ENCODE results near the gene ABCA4. TPM values are rescaled to one million over a fixed set of nuclear protein-coding genes. Genes with fewer than 3 reads are reported as not detected.

ABCA4 gene
- total RNA-seq, 4 donors from 2014 or later = 0.18 to 0.57 TPM; not detected in 2

DNA sequence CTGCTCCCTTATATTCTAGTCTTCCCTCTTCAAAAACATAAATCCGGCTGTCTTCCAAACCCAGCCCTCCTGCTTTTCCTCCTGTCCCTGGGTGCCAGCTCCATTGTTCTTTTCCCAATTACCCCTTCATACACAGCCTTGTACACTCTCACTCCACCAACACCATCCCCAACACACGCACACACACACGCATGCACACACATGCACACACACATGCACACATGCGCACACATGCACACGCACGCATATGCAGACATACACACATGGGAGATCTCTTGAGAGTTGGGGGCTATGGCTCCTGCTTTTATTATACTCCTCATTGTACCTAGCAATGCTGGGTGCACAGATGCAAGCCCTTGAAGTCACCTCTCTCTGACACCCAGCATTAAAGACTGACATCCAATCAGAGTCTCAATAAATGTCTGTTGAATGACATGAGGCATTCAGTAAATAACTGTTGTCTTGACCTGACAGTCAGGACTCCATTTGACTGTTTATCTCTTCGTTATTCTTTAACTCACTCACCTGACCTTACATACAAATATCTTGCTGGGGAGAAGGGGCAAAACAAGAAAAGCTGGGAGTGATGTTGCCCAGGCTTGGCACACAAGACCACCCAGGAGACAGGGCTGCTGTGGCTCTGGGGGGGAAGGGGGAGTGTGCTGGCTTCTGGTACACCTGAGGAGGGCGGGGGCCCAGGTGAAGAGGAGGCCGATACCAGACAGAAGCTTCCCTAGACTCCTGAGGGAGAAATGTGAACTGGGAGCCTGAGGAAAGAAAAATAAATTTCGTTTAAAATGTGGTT, 16.0 kb downstream of the ABCA4 start:
- intact Hi-C loops (cut with DNase I) = no loop called here
- peaks cover 0 to 21% (median 0%) of the 10 kb centered on the region in 4 donors for H3K27me3 ChIP-seq
- no peak for TF ChIP-seq POLR2A (IDR thresholded peaks at IDR 0.05)
- TF ChIP-seq, protein P1, sequence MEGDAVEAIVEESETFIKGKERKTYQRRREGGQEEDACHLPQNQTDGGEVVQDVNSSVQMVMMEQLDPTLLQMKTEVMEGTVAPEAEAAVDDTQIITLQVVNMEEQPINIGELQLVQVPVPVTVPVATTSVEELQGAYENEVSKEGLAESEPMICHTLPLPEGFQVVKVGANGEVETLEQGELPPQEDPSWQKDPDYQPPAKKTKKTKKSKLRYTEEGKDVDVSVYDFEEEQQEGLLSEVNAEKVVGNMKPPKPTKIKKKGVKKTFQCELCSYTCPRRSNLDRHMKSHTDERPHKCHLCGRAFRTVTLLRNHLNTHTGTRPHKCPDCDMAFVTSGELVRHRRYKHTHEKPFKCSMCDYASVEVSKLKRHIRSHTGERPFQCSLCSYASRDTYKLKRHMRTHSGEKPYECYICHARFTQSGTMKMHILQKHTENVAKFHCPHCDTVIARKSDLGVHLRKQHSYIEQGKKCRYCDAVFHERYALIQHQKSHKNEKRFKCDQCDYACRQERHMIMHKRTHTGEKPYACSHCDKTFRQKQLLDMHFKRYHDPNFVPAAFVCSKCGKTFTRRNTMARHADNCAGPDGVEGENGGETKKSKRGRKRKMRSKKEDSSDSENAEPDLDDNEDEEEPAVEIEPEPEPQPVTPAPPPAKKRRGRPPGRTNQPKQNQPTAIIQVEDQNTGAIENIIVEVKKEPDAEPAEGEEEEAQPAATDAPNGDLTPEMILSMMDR (IDR thresholded peaks at IDR 0.05) = no peak
- no peaks in the 10 kb centered on the region for H3K9me3 ChIP-seq
- H3K27ac ChIP-seq = no peak overlapping the region
- peaks cover 0 to 17% (median 0%) of the 10 kb centered on the region in 3 donors for H3K4me1 ChIP-seq
- H3K4me3 ChIP-seq = no peak overlapping the region
- DNase-seq = no peak
- 78% methylated on average over 10 of the region's 10 CpGs for WGBS, 2 donors
- no peaks in the 10 kb centered on the region for H3K36me3 ChIP-seq

DNA sequence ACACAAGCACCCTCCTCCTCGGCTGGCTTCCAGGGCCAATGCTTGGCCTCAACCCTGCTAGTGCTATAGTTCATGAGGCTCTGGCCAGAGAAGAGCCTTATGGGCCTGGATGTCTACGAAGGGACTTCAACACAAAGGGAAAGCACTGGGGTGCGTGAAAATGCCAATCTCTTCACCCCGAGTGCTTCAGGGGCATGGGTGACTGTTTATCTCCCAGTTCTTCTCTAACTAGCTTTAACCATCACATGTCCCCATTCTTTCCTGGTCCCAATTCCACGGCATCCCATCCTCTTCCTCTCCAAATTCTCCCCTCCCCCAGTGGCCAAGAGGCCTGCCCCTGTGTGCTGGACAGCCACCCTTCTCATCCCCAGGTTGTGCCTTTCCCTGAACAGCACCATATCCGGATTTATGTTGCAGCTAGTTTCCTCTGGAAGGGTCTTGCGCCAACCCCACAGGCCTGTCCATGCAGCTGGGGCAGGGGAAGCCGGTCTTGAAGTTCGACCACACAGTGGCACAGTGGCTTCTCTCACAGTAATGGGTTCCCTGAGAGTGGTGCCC, 16.7 kb downstream of the ABCA4 start:
- Histone ChIP-seq H3K4me3 (no peak overlapping the region), H3K36me3 (no peaks in the 10 kb centered on the region), H3K27me3 (peaks cover 0 to 21% (median 0%) of the 10 kb centered on the region in 4 donors), H3K9me3 (no peaks in the 10 kb centered on the region), H3K4me1 (peaks cover 0 to 17% (median 0%) of the 10 kb centered on the region in 3 donors), H3K27ac (no peak overlapping the region)
- DNase-seq = no peak
- TF ChIP-seq, protein P1 (IDR thresholded peaks at IDR 0.05) = no peak
- TF ChIP-seq POLR2A (IDR thresholded peaks at IDR 0.05) = no peak
- WGBS, 2 donors = 85 to 87% methylated on average over 5 to 9 of the region's 9 CpGs
- intact Hi-C loops (cut with DNase I) = no loop called here

DNA sequence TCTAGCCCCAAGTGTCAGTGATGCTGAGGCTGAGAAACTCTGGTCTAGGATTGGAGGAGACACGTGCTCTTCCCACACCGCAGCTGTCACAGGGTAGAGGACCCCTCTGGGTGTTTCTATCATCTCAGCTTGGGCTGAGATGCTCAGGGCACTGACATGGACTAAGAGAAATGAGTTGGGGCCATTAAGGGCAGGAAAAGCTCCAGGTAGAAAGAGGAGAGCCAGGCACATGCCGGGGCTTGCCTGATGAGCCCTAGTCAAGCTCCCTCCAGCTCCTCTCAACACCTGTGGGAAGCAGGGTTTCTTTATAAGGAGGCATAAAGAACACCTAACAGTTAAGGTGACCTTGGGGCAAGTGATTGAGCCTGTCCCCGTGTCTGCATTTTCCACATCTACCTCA, 17.3 kb downstream of the ABCA4 start:
- WGBS, 2 donors = 59 to 75% methylated on average over 4 of the region's 4 CpGs
- DNase-seq = no peak
- Histone ChIP-seq H3K36me3 (no peaks in the 10 kb centered on the region), H3K27ac (no peak overlapping the region), H3K9me3 (no peaks in the 10 kb centered on the region), H3K4me1 (peaks cover 0 to 17% (median 0%) of the 10 kb centered on the region in 3 donors), H3K27me3 (peaks cover 0 to 21% (median 0%) of the 10 kb centered on the region in 4 donors), H3K4me3 (no peak overlapping the region)
- TF ChIP-seq POLR2A (IDR thresholded peaks at IDR 0.05) = no peak
- TF ChIP-seq, protein P1 (IDR thresholded peaks at IDR 0.05) = no peak
- intact Hi-C loops (cut with DNase I) = no loop called here

DNA sequence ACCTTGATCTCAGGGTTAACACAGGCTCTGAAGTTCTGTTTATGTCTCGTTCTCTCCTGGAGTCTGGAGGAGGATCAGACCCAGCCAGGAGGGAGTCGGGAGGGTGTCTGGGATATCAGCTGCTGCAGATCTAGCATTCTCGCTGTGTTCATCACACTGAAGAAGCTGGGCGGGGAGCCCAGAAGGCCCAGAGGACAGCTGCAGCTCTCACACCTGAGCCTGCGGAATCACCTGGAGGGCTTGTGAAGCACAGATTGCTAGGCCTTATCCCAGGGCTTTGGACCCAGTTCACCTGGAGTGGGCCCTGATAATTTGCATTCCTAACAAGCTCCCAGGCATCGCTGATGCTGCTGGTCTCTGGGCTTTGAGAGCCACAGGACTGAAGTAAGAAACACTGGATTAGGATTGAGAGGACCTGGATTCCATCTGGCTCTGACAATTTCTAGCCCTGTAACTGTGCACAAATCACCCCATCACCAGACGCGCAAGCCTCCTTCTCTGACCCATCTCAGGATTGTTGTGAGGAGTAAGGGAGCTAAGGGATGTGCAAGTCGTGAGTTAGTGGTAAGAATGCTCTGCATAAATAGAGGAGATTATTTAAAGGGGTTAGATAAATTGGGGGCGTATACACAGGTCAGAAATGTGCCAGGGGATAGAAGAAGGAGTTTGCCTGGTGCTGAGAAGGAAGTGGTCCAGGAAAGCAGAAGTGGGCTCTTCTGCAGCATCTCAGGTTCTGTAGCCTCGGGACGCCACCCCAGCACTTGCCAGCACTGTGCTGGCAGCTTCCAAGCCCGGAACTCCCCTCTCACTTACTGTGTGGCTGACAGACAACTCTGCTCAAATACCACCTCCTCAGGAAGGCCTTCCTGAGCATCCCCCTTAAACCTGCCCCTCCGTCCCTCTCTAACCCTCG, 19.1 kb downstream of the ABCA4 start:
- Histone ChIP-seq H3K4me1 (peaks cover 0 to 22% (median 4%) of the 10 kb centered on the region in 3 donors), H3K27me3 (peaks cover 0 to 10% (median 0%) of the 10 kb centered on the region in 4 donors), H3K4me3 (no peak overlapping the region), H3K36me3 (no peaks in the 10 kb centered on the region), H3K9me3 (no peaks in the 10 kb centered on the region), H3K27ac (no peak overlapping the region)
- WGBS, 2 donors = 74 to 81% methylated on average over 10 to 14 of the region's 15 CpGs
- intact Hi-C loops (cut with DNase I) = no loop called here
- DNase-seq = no peak
- TF ChIP-seq, protein P1 (IDR thresholded peaks at IDR 0.05) = no peak
- no peak for TF ChIP-seq POLR2A (IDR thresholded peaks at IDR 0.05)
